Neural cell (in vitro differentiated cells): ENCODE data around the gene VAV2. TPM values are rescaled to one million over a fixed set of nuclear protein-coding genes. Genes with fewer than 3 reads are reported as not detected.

Experiments used
- H2AFZ ChIP-seq: fragments of 200-600, 300-800 bp; sonication (generic), shearing (Covaris generic); 2 replicates; pipeline ENCODE4 v1.6.0; 2014; ENCODE audit warnings: low read depth, mild to moderate bottlenecking, antibody characterized with exemption, low read length, moderate library complexity
- H3F3A ChIP-seq: fragments of 200-600 bp; shearing (Covaris generic); 2 replicates; pipeline ENCODE4 v1.6.1; 2016; ENCODE audit warnings: mild to moderate bottlenecking, moderate library complexity, mixed read lengths, antibody characterized with exemption, low read length; ENCODE audit not compliant: insufficient read depth, poor library complexity, severe bottlenecking
- H3K27ac ChIP-seq: fragments of 200-600, 300-800 bp; sonication (generic), shearing (Covaris generic); 2 replicates; pipeline ENCODE4 v1.5.1; 2014; ENCODE audit warnings: mild to moderate bottlenecking, low read length, moderate library complexity
- H3K27me3 ChIP-seq: fragments of 300-800, 200-600 bp; sonication (generic), shearing (Covaris generic); 2 replicates; pipeline ENCODE4 v1.6.0; 2014; ENCODE audit warnings: mild to moderate bottlenecking, low read depth, low read length, moderate library complexity; ENCODE audit not compliant: insufficient read depth
- H3K36me3 ChIP-seq: fragments of 300-800, 200-600 bp; sonication (generic), shearing (Covaris generic); 2 replicates; pipeline ENCODE4 v1.5.1; 2014; ENCODE audit warnings: mild to moderate bottlenecking, antibody characterized with exemption, low read length, moderate library complexity; ENCODE audit not compliant: insufficient read depth
- H3K4me2 ChIP-seq: fragments of 300-800, 200-600 bp; sonication (generic), shearing (Covaris generic); 2 replicates; pipeline ENCODE4 v1.6.0; 2014; ENCODE audit warnings: mild to moderate bottlenecking, low read length
- H3K4me3 ChIP-seq: fragments of 300-800, 200-600 bp; sonication (generic), shearing (Covaris generic); 2 replicates; pipeline ENCODE4 v1.5.1; 2014; ENCODE audit warnings: mild to moderate bottlenecking, low read length, moderate library complexity
- H3K79me2 ChIP-seq: fragments of 200-600 bp; shearing (Covaris generic); replicated peaks from 2 replicates; pipeline ENCODE4 v1.6.0; 2014; ENCODE audit warnings: mild to moderate bottlenecking, low read length, moderate library complexity; ENCODE audit not compliant: insufficient read depth
- H3K9ac ChIP-seq: fragments of 300-800, 200-600 bp; sonication (generic), shearing (Covaris generic); 2 replicates; pipeline ENCODE4 v1.6.1; 2016; ENCODE audit warnings: mild to moderate bottlenecking, low read length, mixed read lengths
- H3K9me2 ChIP-seq: fragments of 200-600 bp; shearing (Covaris generic); 2 replicates; pipeline ENCODE4 v1.6.1; 2016; ENCODE audit warnings: mild to moderate bottlenecking, low read length, mixed read lengths; ENCODE audit not compliant: insufficient read depth
- H3K9me3 ChIP-seq: fragments of 200-600, 300-800 bp; sonication (generic), shearing (Covaris generic); 2 replicates; pipeline ENCODE4 v1.6.1; 2016; ENCODE audit warnings: mild to moderate bottlenecking, mixed run types, low read length, moderate library complexity, mixed read lengths
- H4K20me1 ChIP-seq: fragments of 200-600 bp; shearing (Covaris generic); 2 replicates; pipeline ENCODE4 v1.6.1; 2016; ENCODE audit warnings: mild to moderate bottlenecking, mixed run types; ENCODE audit not compliant: insufficient read depth
- CTCF ChIP-seq: fragments of 450-650 bp; IDR thresholded peaks from 2 replicates; pipeline ENCODE4 v1.5.1; 2014; ENCODE audit warnings: antibody characterized with exemption, mild to moderate bottlenecking, moderate library complexity; ENCODE audit not compliant: poor library complexity, severe bottlenecking
- EP300 ChIP-seq: fragments of 450-650 bp; conservative IDR thresholded peaks from 2 replicates; pipeline ENCODE4 v1.6.1; 2014; ENCODE audit warnings: antibody characterized with exemption, mild to moderate bottlenecking, moderate library complexity; ENCODE audit not compliant: poor library complexity, severe bottlenecking
- EZH2 ChIP-seq: fragments of 200-600, 300-800 bp; shearing (Covaris generic), sonication (generic); IDR thresholded peaks from 2 replicates; pipeline ENCODE4 v1.6.1; 2014; ENCODE audit warnings: antibody characterized with exemption, low read length, borderline replicate concordance, mild to moderate bottlenecking; ENCODE audit not compliant: insufficient read depth, poor library complexity, severe bottlenecking
- MXI1 ChIP-seq: fragments of 450-650 bp; conservative IDR thresholded peaks from 2 replicates; pipeline ENCODE4 v1.6.1; 2014; ENCODE audit warnings: antibody characterized with exemption, mild to moderate bottlenecking; ENCODE audit not compliant: poor library complexity, severe bottlenecking
- POLR2AphosphoS5 ChIP-seq: IDR thresholded peaks from 2 replicates; pipeline ENCODE4 v1.6.1; 2012
- RAD21 ChIP-seq: fragments of 450-650 bp; conservative IDR thresholded peaks from 2 replicates; pipeline ENCODE4 v1.6.1; 2014; ENCODE audit warnings: antibody characterized with exemption, mild to moderate bottlenecking, moderate library complexity
- REST ChIP-seq: IDR thresholded peaks from 2 replicates; pipeline ENCODE4 v1.6.1; 2012; ENCODE audit warnings: borderline replicate concordance
- SMC3 ChIP-seq: fragments of 450-650 bp; conservative IDR thresholded peaks from 2 replicates; pipeline ENCODE4 v1.6.1; 2014; ENCODE audit warnings: antibody characterized with exemption, mild to moderate bottlenecking, moderate library complexity; ENCODE audit not compliant: poor library complexity
- TAF1 ChIP-seq: IDR thresholded peaks from 2 replicates; pipeline ENCODE4 v1.6.1; 2012; ENCODE audit warnings: low read depth
- polyA plus RNA-seq: library from polyadenylated mRNA; depleted of rRNA; stranded (reverse); fragments of >200 nt; gene quantifications from 2 replicates; pipeline ENCODE4 v1.2.3, GENCODE V29; 2014

The VAV2 gene
- polyA plus RNA-seq, 1 donor from 2014 or later: 35.2 TPM

GRCh38 chr9:134034215-134035040, 42.3 kb upstream of the VAV2 start:
- Histone ChIP-seq H4K20me1 (no peaks in the 10 kb centered on the region), H3F3A (no peaks in the 10 kb centered on the region), H3K9me2 (no peaks in the 10 kb centered on the region), H3K4me2 (no peak overlapping the region), H3K79me2 (no peaks in the 10 kb centered on the region), H3K27ac (no peak overlapping the region), H3K9ac (no peak overlapping the region), H3K9me3 (no peaks in the 10 kb centered on the region), H3K27me3 (no peaks in the 10 kb centered on the region), H3K36me3 (peaks cover 5% of the 10 kb centered on the region), H2AFZ (no peak overlapping the region), H3K4me3 (no peak overlapping the region)
- TF ChIP-seq REST (no peak), SMC3 (no peak), EP300 (no peak), EZH2 (no peak), TAF1 (no peak), CTCF (no peak), POLR2AphosphoS5 (no peak), RAD21 (no peak), MXI1 (no peak)

- Histone ChIP-seq H3K27ac (no peak overlapping the region), H3F3A (no peaks in the 10 kb centered on the region), H3K36me3 (no peaks in the 10 kb centered on the region), H3K9ac (no peak overlapping the region), H3K27me3 (no peaks in the 10 kb centered on the region), H3K4me2 (no peak overlapping the region), H3K4me3 (no peak overlapping the region), H3K9me3 (no peaks in the 10 kb centered on the region), H3K79me2 (no peaks in the 10 kb centered on the region), H4K20me1 (no peaks in the 10 kb centered on the region), H3K9me2 (no peaks in the 10 kb centered on the region), H2AFZ (no peak overlapping the region)
- TF ChIP-seq REST (no peak), EP300 (no peak), MXI1 (no peak), TAF1 (no peak), SMC3 (no peak), EZH2 (no peak), POLR2AphosphoS5 (no peak), RAD21 (no peak), CTCF (no peak)
Observed at GRCh38 chr9:134033516-134034214, 41.5 kb upstream of the VAV2 start.
